Kidney (tissue), 14 donors: ENCODE measurements around the gene SMURF1. TPM values are rescaled to one million over a fixed set of nuclear protein-coding genes. Genes with fewer than 3 reads are reported as not detected.

Experiments used
- DNase-seq, 5 donors: peaks; one replicate each; pipeline ENCODE4 v3.0.0-alpha.2; 2013 to 2020
- FAIRE-seq: peaks from 2 replicates; lab custom pipeline; 2012; peaks lifted over from hg19 to GRCh38; lab: Jason Lieb, UNC
- H3K27ac ChIP-seq, 2 donors: one replicate each; pipeline ENCODE4 v1.7.0; 2013; ENCODE audit warnings: low read depth in 2 of 2, low read length in 2 of 2, inconsistent platforms in 1 of 2
- H3K27me3 ChIP-seq: one replicate; pipeline ENCODE4 v1.7.1; 2013; ENCODE audit warnings: low read length, inconsistent platforms; ENCODE audit not compliant: control insufficient read depth, insufficient read depth
- H3K36me3 ChIP-seq, 3 donors: one replicate each; pipeline versions ENCODE4 v1.7.0 to v1.7.1; 2013; ENCODE audit warnings: low read length in 3 of 3, control low read depth in 1 of 3, inconsistent platforms in 1 of 3; ENCODE audit not compliant: insufficient read depth in 3 of 3, control insufficient read depth in 2 of 3
- H3K4me1 ChIP-seq, 3 donors: one replicate each; pipeline versions ENCODE4 v1.7.0 to v1.7.1; 2013; ENCODE audit warnings: low read length in 3 of 3, inconsistent platforms in 1 of 3, low read depth in 1 of 3; ENCODE audit not compliant: control insufficient read depth in 2 of 3, insufficient read depth in 2 of 3
- H3K4me3 ChIP-seq, 3 donors: one replicate each; pipeline versions ENCODE4 v1.7.0 to v1.8.1; 2013; ENCODE audit warnings: low read length in 3 of 3, control low read depth in 1 of 3, inconsistent platforms in 1 of 3
- H3K9ac ChIP-seq, 3 donors: one replicate each; pipeline versions ENCODE4 v1.7.0 to v1.7.1; 2013; ENCODE audit warnings: low read length in 3 of 3, control low read depth in 1 of 3, inconsistent platforms in 1 of 3
- H3K9me3 ChIP-seq, 3 donors: one replicate each; pipeline versions ENCODE4 v1.7.0 to v1.7.1; 2013; ENCODE audit warnings: low read length in 3 of 3, control low read depth in 1 of 3, inconsistent platforms in 1 of 3; ENCODE audit not compliant: control insufficient read depth in 2 of 3, insufficient read depth in 1 of 3
- CTCF ChIP-seq: IDR thresholded peaks from 3 replicates; pipeline ENCODE4 v1.5.1; 2012; ENCODE audit warnings: mild to moderate bottlenecking, moderate library complexity, borderline replicate concordance; ENCODE audit not compliant: insufficient read depth; ENCODE audit errors: extremely low read depth
- intact Hi-C: fragments of 100-400 bp; cut with DNase I; formaldehyde crosslinking; loops from one replicate; pipeline ENCODE4 v1.11.1; 2022
- polyA plus RNA-seq: library from polyadenylated mRNA; stranded (reverse); fragments of 350-450 nt; fragmentation: Illumina TruSeq; extraction: RNeasy Lipid Tissue Mini Kit (QIAGEN cat#74804); gene quantifications from one replicate; pipeline ENCODE4 v1.2.3, GENCODE V29; 2014; ENCODE audit warnings: low read depth, low replicate concordance; ENCODE audit not compliant: insufficient read depth
- total RNA-seq: library from RNA; stranded (reverse); fragmentation: NEBNext Ultra II Directional; extraction: Animal tissue kit (Norgen Biotek cat#: 25700); gene quantifications from one replicate; pipeline ENCODE4 v1.2.1, GENCODE V29; 2021
- donor health status: control.
- donor health status: control.
- donor health status: control.
- donor health status: control.
- donor health status: control.
- donor health status: DM: yes; HTN: yes; CAD: no.
- donor health status: Normal renal cell carcinoma (clear cell type).

Gene SMURF1
- total and polyA plus RNA-seq, 2 donors from 2014 or later: 6.3 to 29.8 TPM

GRCh38 chr7:98985406-98985805 lies 158.5 kb downstream of the SMURF1 start:
- H3K36me3 ChIP-seq: peaks cover 15 to 71% (median 57%) of the 10 kb centered on the region in 3 donors
- DNase-seq: no peak
- TF ChIP-seq CTCF: no peak

GRCh38 chr7:98984126-98984525 lies 159.8 kb downstream of the SMURF1 start:
- FAIRE-seq (no peak), DNase-seq (no peak)
- H3K9ac ChIP-seq: no peak overlapping the region
- no peaks in the 10 kb centered on the region for H3K27me3 ChIP-seq
- H3K9me3 ChIP-seq: no peaks in the 10 kb centered on the region
- H3K4me1 ChIP-seq: no peaks in the 10 kb centered on the region
- intact Hi-C loops: no loop called here
- TF ChIP-seq CTCF: no peak
- H3K4me3 ChIP-seq: no peak overlapping the region
- H3K27ac ChIP-seq: no peak overlapping the region
- peaks cover 17 to 72% (median 54%) of the 10 kb centered on the region in 3 donors for H3K36me3 ChIP-seq

More at GRCh38 chr7:98985406-98985805, 158.5 kb downstream of the SMURF1 start:
- Histone ChIP-seq H3K27me3 (no peaks in the 10 kb centered on the region), H3K4me1 (no peaks in the 10 kb centered on the region), H3K9ac (no peak overlapping the region), H3K4me3 (no peak overlapping the region), H3K27ac (no peak overlapping the region), H3K9me3 (no peaks in the 10 kb centered on the region)
- intact Hi-C loops: no loop called here
- FAIRE-seq: no peak

- no peak for DNase-seq
- no peaks in the 10 kb centered on the region for H3K9me3 ChIP-seq
Measured at GRCh38 chr7:98982686-98983085, 161.2 kb downstream of the SMURF1 start.

More at GRCh38 chr7:98982686-98983085, 161.2 kb downstream of the SMURF1 start:
- peaks cover 15 to 73% (median 53%) of the 10 kb centered on the region in 3 donors for H3K36me3 ChIP-seq
- no peaks in the 10 kb centered on the region for H3K27me3 ChIP-seq
- intact Hi-C loops: no loop called here
- no peaks in the 10 kb centered on the region for H3K4me1 ChIP-seq
- no peak overlapping the region for H3K9ac ChIP-seq
- H3K4me3 ChIP-seq: no peak overlapping the region
- FAIRE-seq: no peak
- no peak for TF ChIP-seq CTCF
- no peak overlapping the region for H3K27ac ChIP-seq
